IMR-90 (cell line): ENCODE data around the gene MRPS31. TPM values are rescaled to one million over a fixed set of nuclear protein-coding genes. Genes with fewer than 3 reads are reported as not detected.

ENCODE experiments used
- ATAC-seq: fragments of 200-7000 bp; cut with Tn5 transposase; 2 replicates; pipeline ENCODE4 v1.9.1; 2020; ENCODE audit warnings: low read depth, mild to moderate bottlenecking, moderate library complexity
- BruUV-seq: library from RNA; stranded (reverse); fragments of 400-500 nt; replicated peaks from 2 replicates; lab custom pipeline; 2021; lab: Mats Ljungman, UMichigan
- CTCF ChIA-PET: fragments of 300-600 bp; formaldehyde crosslinking; extraction: SDS; loops from one replicate; lab custom pipeline; 2021; ENCODE audit warnings: antibody characterized with exemption; lab: Yijun Ruan, JAX
- POLR2A ChIA-PET: fragments of 300-600 bp; sonication (Branson Sonifier 250); formaldehyde crosslinking; loops from one replicate; lab custom pipeline; 2022; ENCODE audit warnings: antibody characterized with exemption; ENCODE audit not compliant: unreplicated experiment; lab: Charles Lee
- DNase-seq: peaks from one replicate; pipeline ENCODE4 v3.0.0; 2013
- H2AFZ ChIP-seq: replicated peaks from 2 replicates; pipeline ENCODE3; 2013; ENCODE audit warnings: low read length, mild to moderate bottlenecking; ENCODE audit not compliant: poor library complexity
- H2AK5ac ChIP-seq: 2 replicates; pipeline ENCODE4 v1.6.1; 2013; ENCODE audit warnings: low read depth, low read length, inconsistent platforms
- H2AK9ac ChIP-seq: replicated peaks from 2 replicates; pipeline ENCODE3; 2013; ENCODE audit warnings: mild to moderate bottlenecking, low read depth, low read length, moderate library complexity; ENCODE audit not compliant: poor library complexity
- H2BK120ac ChIP-seq: 2 replicates; pipeline ENCODE4 v1.6.1; 2013; ENCODE audit warnings: low read depth, low read length, inconsistent platforms
- H2BK15ac ChIP-seq: 3 replicates; pipeline ENCODE4 v1.6.1; 2013; ENCODE audit warnings: low read depth, low read length, inconsistent platforms
- H2BK20ac ChIP-seq: 2 replicates; pipeline ENCODE4 v1.6.1; 2013; ENCODE audit warnings: low read depth, mild to moderate bottlenecking, inconsistent platforms, low read length, moderate library complexity
- H2BK5ac ChIP-seq: 2 replicates; pipeline ENCODE4 v1.6.1; 2013; ENCODE audit warnings: mild to moderate bottlenecking, low read depth, low read length, inconsistent platforms; ENCODE audit not compliant: poor library complexity, severe bottlenecking
- H3K14ac ChIP-seq: replicated peaks from 2 replicates; pipeline ENCODE4 v1.6.1; 2013; ENCODE audit warnings: low read depth, low read length, inconsistent platforms
- H3K18ac ChIP-seq: 2 replicates; pipeline ENCODE4 v1.6.1; 2013; ENCODE audit warnings: low read depth, low read length, control low read depth
- H3K23ac ChIP-seq: 2 replicates; pipeline ENCODE4 v1.6.1; 2013; ENCODE audit warnings: low read depth, low read length, inconsistent platforms
- H3K27ac ChIP-seq: 2 replicates; pipeline ENCODE4 v1.5.1; 2013; ENCODE audit warnings: mild to moderate bottlenecking, control low read depth, low read length; ENCODE audit not compliant: insufficient read depth
- H3K27me3 ChIP-seq: 2 replicates; pipeline ENCODE4 v1.6.1; 2013; ENCODE audit warnings: low read length; ENCODE audit not compliant: control insufficient read depth, insufficient read depth
- H3K36me3 ChIP-seq: 2 replicates; pipeline ENCODE4 v1.6.1; 2013; ENCODE audit warnings: low read length, mixed read lengths; ENCODE audit not compliant: control insufficient read depth, insufficient read depth
- H3K4ac ChIP-seq: 2 replicates; pipeline ENCODE4 v1.6.1; 2013; ENCODE audit warnings: low read depth, low read length, inconsistent platforms
- H3K4me1 ChIP-seq: 2 replicates; pipeline ENCODE4 v1.6.1; 2013; ENCODE audit warnings: low read length, mixed read lengths; ENCODE audit not compliant: control insufficient read depth, insufficient read depth
- H3K4me2 ChIP-seq: 2 replicates; pipeline ENCODE4 v1.6.1; 2013; ENCODE audit warnings: low read depth, mild to moderate bottlenecking, control low read depth, low read length, moderate library complexity
- H3K4me3 ChIP-seq: 2 replicates; pipeline ENCODE4 v1.5.1; 2013; ENCODE audit warnings: low read depth, mild to moderate bottlenecking, control low read depth, low read length, moderate library complexity; ENCODE audit not compliant: insufficient read depth
- H3K56ac ChIP-seq: 2 replicates; pipeline ENCODE4 v1.6.1; 2013; ENCODE audit warnings: low read length, inconsistent platforms; ENCODE audit not compliant: insufficient read depth; ENCODE audit errors: extremely low read depth
- H3K79me1 ChIP-seq, 2 experiments: 2 replicates each; pipeline ENCODE4 v1.6.1; 2013; ENCODE audit warnings: low read length in 2 of 2, inconsistent platforms in 1 of 2, low read depth in 1 of 2
- H3K9ac ChIP-seq: 2 replicates; pipeline ENCODE4 v1.6.1; 2013; ENCODE audit warnings: low read depth, low read length, control low read depth
- H3K9me1 ChIP-seq: 2 replicates; pipeline ENCODE4 v1.6.1; 2013; ENCODE audit warnings: low read length, inconsistent platforms; ENCODE audit not compliant: insufficient read depth
- H3K9me3 ChIP-seq: 2 replicates; pipeline ENCODE4 v1.6.1; 2013; ENCODE audit warnings: low read length; ENCODE audit not compliant: control insufficient read depth, insufficient read depth
- H4K20me1 ChIP-seq: 2 replicates; pipeline ENCODE4 v1.6.1; 2013; ENCODE audit warnings: low read length, inconsistent platforms; ENCODE audit not compliant: insufficient read depth
- H4K5ac ChIP-seq: 2 replicates; pipeline ENCODE4 v1.6.1; 2013; ENCODE audit warnings: mild to moderate bottlenecking, low read depth, low read length, control low read depth
- H4K8ac ChIP-seq, 2 experiments: 2 replicates each; pipeline ENCODE4 v1.6.1; 2013; ENCODE audit warnings: low read depth in 2 of 2, low read length in 2 of 2, control low read depth in 1 of 2, inconsistent platforms in 1 of 2
- H4K91ac ChIP-seq: 2 replicates; pipeline ENCODE4 v1.6.1; 2013; ENCODE audit warnings: low read depth, low read length, inconsistent platforms; ENCODE audit not compliant: insufficient read depth
- MAZ ChIP-seq: IDR thresholded peaks from 2 replicates; pipeline ENCODE4 v1.6.1; 2012; ENCODE audit warnings: low read depth, mild to moderate bottlenecking, low read length, improper control_type of control experiment, moderate library complexity, borderline replicate concordance
- RAD21 ChIP-seq: IDR thresholded peaks from 2 replicates; pipeline ENCODE4 v1.6.1; 2012; ENCODE audit warnings: low read length, improper control_type of control experiment
- SMC3 ChIP-seq: fragments of 150-350 bp; IDR thresholded peaks from 2 replicates; pipeline ENCODE4 v1.6.1; 2016; ENCODE audit warnings: low read depth, mild to moderate bottlenecking, antibody characterized with exemption, low read length, moderate library complexity
- WGBS, 2 experiments: methylation state at CpG; one replicate each; pipeline versions ENCODE4 v1.1.5 to v1.1.7; 2013; ENCODE audit warnings: missing lambda C conversion rate in 2 of 2; ENCODE audit not compliant: insufficient read length in 1 of 2; ENCODE audit errors: extremely low coverage in 2 of 2; 5-methylcytosine and 5-hydroxymethylcytosine counted together
- dilution Hi-C: fragments of 300-500 bp; cut with HindIII; formaldehyde crosslinking; loops from one replicate; pipeline ENCODE4 v1.14.3; 2018; ENCODE audit warnings: low sequenced_read_pairs; ENCODE audit not compliant: unreplicated experiment
- in situ Hi-C: fragments of 300-500 bp; cut with MboI; formaldehyde crosslinking; loops from 3 replicates; pipeline ENCODE4 v1.14.3; 2019; ENCODE audit warnings: low sequenced_read_pairs, inconsistent platforms, mixed read lengths
- intact Hi-C: fragments of 100-400 bp; cut with micrococcal nuclease; formaldehyde crosslinking; loops from 2 replicates; pipeline ENCODE4 v1.10.0; 2022
- polyA plus RNA-seq, 3 experiments: library from polyadenylated mRNA; depleted of rRNA; stranded (reverse); fragments of >200 nt; gene quantifications; 2 replicates each; pipeline ENCODE4 v1.2.3, GENCODE V29; 2012; ENCODE audit warnings: low replicate concordance in 1 of 3
- total RNA-seq: library from RNA; depleted of rRNA; stranded (reverse); fragments of >200 nt; gene quantifications from 2 replicates; pipeline ENCODE4 v1.2.3, GENCODE V29; 2012
- TF ChIP-seq, protein P1 (sequence below): conservative IDR thresholded peaks from 2 replicates; pipeline ENCODE4 v1.5.1; 2012; ENCODE audit warnings: mild to moderate bottlenecking, low read depth, low read length, improper control_type of control experiment

The MRPS31 gene
- total and polyA plus RNA-seq, 2 of the 4 experiments (the other 2 are of a cell fraction): 9.3 to 14.8 TPM

DNA sequence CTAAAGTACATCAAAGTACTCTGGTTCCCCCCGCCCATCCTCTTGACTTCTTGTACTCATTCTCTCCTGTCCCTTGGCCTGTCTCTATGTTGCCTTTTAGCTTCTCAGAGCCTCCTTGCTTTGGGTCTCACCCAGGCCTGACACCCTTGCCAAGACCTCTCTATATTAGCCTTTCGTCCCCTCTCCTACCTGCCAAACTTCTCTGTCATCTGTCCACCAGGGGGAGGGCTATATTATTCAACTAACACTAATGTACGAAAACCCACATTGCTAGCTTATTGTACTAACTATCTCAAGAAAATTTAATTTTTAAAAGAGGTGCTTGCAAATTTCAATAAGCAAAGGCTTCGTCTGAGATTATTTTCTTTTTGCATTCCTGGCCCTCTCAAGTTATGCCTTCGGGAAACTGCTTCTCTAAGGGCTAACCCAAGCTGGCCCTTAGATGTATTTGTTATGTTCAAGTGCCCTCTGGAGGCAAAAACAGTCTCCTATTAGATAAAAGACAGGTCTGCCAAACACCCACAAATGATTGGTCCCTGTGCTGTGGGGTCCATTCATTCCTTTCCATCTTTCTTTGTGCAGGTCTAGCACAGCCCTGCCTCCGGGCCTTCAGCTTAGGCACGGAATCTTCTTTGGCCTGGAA is 6.3 kb upstream of the MRPS31 start:
- Histone ChIP-seq H3K56ac (no peak overlapping the region), H3K9me1 (peaks cover 16% of the 10 kb centered on the region), H3K4me3 (no peak overlapping the region), H3K4me1 (peaks cover 5% of the 10 kb centered on the region), H3K27ac (no peak overlapping the region), H2AK9ac (no peak overlapping the region), H3K9ac (no peak overlapping the region), H2BK20ac (peak overlapping the region; percentile 66; the same call in 1 of the 2 replicates), H4K20me1 (no peaks in the 10 kb centered on the region), H4K91ac (0 out of 2 replicates have a peak overlapping the region, but pooled peaks have one; percentile 36), H2BK5ac (no peak overlapping the region), H2BK120ac (peak overlapping the region; percentile 66), H2BK15ac (peak overlapping the region; percentile 17; the same call in 1 of the 3 replicates), H4K5ac (no peak overlapping the region), H3K4me2 (0 out of 2 replicates have a peak overlapping the region, but pooled peaks have one; percentile 16), H3K23ac (peak overlapping the region; percentile 10; the same call in 1 of the 2 replicates), H3K36me3 (no peaks in the 10 kb centered on the region), H2AFZ (peak overlapping the region; percentile 58), H3K18ac (no peak overlapping the region), H4K8ac (peak overlapping the region in 1 of 2 experiments; percentile 79; a peak in 2 of 4 replicates), H3K79me1 (no peaks in the 10 kb centered on the region), H3K9me3 (no peaks in the 10 kb centered on the region), H3K14ac (no peak overlapping the region), H2AK5ac (peak overlapping the region; percentile 18; the same call in 1 of the 2 replicates), H3K4ac (peak overlapping the region; percentile 42; the same call in 1 of the 2 replicates), H3K27me3 (no peaks in the 10 kb centered on the region)
- ATAC-seq (peak; percentile 88), DNase-seq (peak; percentile 37)
- dilution Hi-C loops: no loop called here
- POLR2A ChIA-PET: no interaction called here
- in situ Hi-C loops: no loop called here
- no TSS peak for BruUV-seq
- intact Hi-C loops: loop anchor here (2.0 to 10.0 kb wide), 3 partner anchors 278 to 1092 kb away; no protein-coding TSS in a partner anchor
- CTCF ChIA-PET: interaction anchor here (0.6 to 2.5 kb wide), 6 partner anchors 9 to 191 kb away, joined by 3 to 12 read pairs (median 4); no protein-coding TSS in a partner anchor
- TF ChIP-seq, protein P1, sequence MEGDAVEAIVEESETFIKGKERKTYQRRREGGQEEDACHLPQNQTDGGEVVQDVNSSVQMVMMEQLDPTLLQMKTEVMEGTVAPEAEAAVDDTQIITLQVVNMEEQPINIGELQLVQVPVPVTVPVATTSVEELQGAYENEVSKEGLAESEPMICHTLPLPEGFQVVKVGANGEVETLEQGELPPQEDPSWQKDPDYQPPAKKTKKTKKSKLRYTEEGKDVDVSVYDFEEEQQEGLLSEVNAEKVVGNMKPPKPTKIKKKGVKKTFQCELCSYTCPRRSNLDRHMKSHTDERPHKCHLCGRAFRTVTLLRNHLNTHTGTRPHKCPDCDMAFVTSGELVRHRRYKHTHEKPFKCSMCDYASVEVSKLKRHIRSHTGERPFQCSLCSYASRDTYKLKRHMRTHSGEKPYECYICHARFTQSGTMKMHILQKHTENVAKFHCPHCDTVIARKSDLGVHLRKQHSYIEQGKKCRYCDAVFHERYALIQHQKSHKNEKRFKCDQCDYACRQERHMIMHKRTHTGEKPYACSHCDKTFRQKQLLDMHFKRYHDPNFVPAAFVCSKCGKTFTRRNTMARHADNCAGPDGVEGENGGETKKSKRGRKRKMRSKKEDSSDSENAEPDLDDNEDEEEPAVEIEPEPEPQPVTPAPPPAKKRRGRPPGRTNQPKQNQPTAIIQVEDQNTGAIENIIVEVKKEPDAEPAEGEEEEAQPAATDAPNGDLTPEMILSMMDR: peak; percentile 39
- TF ChIP-seq RAD21 (peak; percentile 37; the same call in 1 of the 2 replicates), SMC3 (0 out of 2 replicates have a peak, but pooled peaks have one; percentile 22), MAZ (no peak)
- WGBS, 2 experiments: 33% methylated on average over 4 of the region's 7 CpGs; no CpG with 5 or more reads in 1 of the 2 experiments
